Activated CD4-positive, alpha-beta T cell treated with anti-CD3 and anti-CD28 coated beads, Interleukin-2, amount 50 U/mL, for 48 hours (primary cell): Measurements from ENCODE around the gene OSBPL10.
"Not testable (repeated sequence)": the region's sequence is repeated elsewhere in the genome, so short reads cannot be mapped to it uniquely, and the experiment has no call there.

ENCODE experiments used
- DNase-seq, 2 experiments: peaks; one replicate each; pipeline ENCODE4 v3.0.0-alpha.2; 2020

OSBPL10 gene

DNA sequence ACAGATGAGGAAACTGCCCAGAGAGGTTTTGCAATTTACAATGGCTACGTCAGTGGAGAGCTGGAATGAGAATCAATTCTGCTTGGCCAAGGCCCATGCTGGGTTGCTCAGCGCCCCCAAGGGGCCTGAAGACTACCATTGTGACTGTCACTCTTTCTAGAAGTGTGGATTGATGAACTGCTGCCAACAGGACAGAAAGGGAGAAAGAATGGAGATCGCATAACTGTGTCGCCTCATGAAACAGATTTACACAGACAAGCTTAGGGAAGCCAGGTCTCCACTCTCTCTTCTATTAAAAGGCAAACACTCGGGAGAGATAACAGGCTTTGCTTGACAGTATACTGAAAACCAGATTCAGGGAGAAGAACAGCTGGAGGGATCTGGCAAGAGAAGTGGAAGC, 288.3 kb downstream of the OSBPL10 start:
- DNase-seq: no peak

- DNase-seq: no peak
Measured at GRCh38 chr3:31690771-31691170, 290.3 kb downstream of the OSBPL10 start.

DNA sequence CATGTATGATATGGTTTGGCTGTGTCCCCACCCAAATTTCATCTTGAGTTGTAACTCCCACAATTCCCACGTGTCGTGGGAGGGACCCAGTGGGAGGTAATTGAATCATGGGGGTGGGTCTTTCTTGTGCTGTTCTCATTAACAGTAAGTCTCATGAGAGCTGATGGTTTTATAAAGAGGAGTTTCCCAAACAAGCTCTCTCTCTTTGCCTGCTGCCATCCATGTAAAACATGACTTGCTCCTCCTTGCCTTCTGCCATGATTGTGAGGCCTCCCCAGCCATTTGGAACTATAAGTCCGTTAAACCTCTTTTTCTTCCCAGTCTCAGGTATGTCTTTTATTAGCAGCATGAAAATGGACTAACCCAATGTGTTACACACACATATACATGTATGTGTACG, 291.5 kb downstream of the OSBPL10 start:
- DNase-seq: not testable (repeated sequence)

DNA sequence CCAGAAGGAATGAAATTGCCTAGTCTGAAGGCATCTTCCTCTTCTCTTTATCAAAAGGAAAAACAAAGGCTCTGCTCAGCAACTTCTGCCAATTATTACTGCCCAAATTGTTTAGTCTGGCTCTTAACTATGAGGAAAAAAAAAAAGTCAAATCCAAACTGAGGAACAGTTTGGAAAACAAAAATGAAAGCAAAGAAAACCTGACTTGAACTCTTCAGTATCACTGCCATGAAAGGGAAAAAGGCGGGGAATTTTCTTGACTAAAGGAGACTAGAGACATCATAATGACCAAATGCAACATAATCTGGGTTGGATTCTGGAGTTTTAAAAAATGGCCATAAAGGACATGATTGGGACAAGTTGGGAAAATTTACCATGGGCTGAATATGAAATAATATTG, 292.1 kb downstream of the OSBPL10 start:
- DNase-seq: no peak

DNA sequence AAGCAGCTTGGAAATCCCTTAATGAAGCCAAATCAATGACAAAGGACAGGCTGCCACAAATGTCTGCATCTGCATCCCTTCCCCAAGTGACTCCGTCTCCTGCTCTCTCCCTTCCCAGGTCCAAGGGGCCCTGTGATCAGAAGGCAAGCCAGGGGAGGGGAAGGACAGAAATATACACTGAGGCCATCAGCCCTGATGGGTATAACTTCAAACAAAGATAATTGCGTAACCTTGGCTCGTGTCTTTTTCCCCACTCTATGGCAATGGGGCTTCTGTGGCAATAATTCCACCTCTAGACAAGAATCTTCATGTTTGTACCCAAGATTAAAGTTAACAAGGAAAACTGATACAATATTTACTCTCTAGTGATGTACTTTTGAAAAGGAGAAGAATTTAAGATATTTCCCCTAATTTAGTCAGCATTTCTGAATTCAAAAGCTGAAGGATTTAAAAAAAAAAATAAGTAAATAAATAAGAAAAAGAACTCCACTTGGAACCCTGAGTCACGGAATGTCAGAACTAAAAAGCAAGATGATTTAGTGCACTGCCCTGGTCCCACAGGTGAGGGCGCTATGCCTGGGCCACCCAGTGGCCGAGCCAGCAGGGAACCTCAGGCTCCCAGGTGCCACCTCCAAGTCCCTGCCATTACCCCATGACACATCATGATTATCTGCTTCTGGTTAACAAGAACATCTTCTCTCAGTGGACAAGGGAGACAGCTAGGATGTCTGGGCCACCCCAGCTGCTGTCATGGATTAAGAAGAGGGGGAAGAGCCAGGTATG, 293.9 kb downstream of the OSBPL10 start:
- no peak for DNase-seq

- no peak for DNase-seq
Measured at GRCh38 chr3:31680072-31680870, 300.8 kb downstream of the OSBPL10 start.

DNA sequence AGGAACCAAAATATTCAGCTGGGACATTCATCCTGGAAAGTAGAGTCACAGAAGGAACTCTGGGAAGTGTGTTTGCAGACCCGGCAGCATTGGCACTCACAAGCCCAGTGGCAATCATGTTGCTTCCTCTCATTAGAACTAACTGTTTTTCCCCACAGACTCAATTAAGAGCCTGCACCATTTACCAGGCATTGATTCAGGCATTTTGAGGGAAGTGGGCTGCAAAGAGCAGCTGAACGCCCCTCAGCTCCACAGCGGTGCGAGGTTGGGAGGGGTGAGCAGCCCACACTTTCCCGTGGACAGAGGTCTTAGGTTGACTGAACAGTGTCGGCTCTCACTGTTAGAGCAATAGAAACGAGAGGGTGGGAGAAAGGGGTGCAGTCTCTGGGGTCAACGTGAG, 304.5 kb downstream of the OSBPL10 start:
- DNase-seq: no peak

DNA sequence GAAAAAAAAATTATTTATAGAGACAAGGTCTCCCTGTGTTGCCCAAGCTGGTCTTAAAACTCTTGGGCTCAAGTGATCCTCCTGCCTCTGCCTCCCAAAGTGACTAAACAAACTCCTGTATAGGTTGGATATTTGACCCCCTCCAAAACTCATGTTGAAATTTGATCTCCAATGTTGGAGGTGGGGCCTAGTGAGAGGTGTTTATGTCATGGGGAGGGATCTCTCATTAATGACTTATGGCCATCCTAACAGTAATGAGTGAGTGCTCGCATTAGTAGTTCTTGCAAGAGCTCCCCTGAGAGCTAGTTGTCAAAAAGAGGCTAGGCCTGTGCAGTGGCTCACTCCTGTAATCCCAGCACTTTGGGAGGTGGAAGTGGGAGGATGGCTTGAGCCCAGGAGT, 307.1 kb downstream of the OSBPL10 start:
- no peak for DNase-seq

- DNase-seq: no peak
Measured at GRCh38 chr3:31671976-31672375, 309.1 kb downstream of the OSBPL10 start.

GRCh38 chr3:31671451-31671850, 309.6 kb downstream of the OSBPL10 start:
- DNase-seq: no peak

DNA sequence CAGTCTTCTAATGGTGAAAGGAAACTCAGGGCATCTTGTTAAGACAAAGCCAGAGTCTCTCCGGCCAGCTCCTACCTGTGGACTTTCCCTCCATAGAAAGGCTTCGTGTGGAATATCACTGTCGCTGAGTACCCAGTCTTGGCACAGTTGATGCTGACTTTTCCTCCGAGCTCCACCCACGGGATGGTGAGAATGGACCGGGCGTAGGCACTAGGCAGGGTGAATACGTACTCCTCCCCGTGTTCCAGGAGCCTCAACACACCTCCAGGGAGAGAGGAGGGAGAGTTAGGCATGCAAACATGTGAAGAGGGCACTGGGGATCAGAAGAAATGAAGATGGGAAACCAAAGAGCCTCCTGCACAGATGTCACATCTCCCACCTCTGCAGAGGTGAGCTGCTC, 310.3 kb downstream of the OSBPL10 start:
- DNase-seq: no peak

DNA sequence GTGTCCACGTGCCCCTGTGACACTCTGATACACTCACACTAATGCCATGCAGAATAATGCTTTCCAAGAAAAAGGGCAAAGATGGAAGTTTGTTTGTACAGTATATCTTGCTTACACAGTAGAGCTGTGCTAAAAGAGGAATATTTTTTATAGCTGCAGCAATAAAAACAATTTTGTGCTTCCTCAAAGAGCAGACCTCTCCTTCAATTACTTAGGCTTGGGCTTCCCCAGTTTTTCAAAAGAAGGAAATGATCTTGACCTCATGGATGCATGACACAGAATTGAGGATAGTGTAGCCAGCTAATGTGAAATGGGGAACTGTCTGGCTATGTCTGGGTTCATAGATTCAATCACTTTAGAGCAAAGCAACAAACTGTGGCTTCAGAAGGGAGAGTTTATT, 310.9 kb downstream of the OSBPL10 start:
- no peak for DNase-seq

GRCh38 chr3:31668242-31668641, 312.8 kb downstream of the OSBPL10 start:
- no peak for DNase-seq

DNA sequence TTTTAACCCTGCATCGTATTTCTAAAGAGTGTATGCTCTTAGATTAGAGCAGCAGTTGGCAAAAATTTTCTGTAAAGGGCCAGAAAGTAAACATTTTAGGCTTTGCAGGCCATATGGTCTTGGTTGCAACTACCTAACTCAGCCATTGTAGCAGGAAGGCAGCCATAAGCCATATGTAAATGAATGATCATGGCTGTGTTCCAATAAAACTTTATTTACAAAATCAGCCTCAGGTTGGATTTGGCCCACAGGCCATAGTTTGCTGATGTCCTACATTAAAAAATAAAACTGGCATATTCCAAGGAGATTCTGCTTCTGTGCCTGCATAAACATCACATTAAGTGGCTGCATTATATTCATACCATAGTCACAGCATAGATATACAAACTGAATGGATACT, 313.5 kb downstream of the OSBPL10 start:
- no peak for DNase-seq

DNA sequence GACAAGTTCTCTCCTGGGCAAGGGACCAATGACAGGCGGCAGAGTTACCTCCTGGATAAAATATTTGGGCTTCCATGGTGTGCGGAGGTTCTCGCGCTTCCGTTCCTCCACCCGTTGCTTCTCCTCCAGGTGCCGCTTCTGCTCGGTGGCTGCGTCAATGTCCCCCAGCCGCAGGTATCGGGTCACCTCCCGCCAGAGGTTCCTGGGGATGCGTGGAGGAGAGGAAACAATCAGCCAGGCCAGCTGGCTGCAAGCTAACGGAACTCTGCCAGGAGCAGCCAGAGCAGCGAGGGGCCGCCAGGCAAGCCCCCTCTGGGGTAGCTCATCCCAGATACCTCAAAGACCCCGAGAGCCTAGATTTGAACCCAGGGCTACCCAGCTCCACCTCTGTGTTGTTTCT, 317.0 kb downstream of the OSBPL10 start:
- DNase-seq: no peak

DNA sequence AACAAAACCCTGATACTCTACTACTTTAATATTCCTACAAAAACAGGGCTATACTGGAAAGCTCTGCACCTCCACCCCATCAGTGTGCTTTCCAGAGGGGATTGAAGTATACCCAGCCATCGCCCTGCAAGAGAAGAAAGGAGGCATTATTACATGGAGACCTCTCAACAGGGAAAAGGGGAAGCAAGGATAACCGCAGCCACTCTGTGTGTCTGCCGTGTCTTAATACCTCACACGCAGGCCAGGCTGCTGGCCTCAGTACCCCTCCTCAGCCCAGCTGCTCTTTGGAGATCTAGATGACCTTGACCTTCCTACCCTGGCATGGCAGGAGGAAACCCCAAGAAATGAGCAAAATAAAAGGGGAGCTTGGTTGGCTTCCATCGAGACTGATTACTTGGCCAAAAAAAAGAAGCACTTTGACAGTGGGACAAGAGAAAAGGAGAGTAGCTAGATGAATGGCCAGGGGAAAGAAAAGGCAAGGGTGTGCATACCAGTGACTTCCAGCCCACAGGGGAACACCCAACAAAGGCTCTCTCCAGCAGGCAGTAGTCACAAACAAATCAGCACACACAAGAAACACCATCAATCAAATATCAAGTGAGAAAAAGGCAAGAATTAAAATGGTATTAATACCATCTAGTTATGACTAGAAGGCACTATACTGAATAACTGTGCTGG, 318.9 kb downstream of the OSBPL10 start:
- no peak for DNase-seq

- DNase-seq: no peak
Measured at GRCh38 chr3:31661286-31661685, 319.8 kb downstream of the OSBPL10 start.

GRCh38 chr3:31659246-31659645, 321.8 kb downstream of the OSBPL10 start:
- DNase-seq: no peak

DNA sequence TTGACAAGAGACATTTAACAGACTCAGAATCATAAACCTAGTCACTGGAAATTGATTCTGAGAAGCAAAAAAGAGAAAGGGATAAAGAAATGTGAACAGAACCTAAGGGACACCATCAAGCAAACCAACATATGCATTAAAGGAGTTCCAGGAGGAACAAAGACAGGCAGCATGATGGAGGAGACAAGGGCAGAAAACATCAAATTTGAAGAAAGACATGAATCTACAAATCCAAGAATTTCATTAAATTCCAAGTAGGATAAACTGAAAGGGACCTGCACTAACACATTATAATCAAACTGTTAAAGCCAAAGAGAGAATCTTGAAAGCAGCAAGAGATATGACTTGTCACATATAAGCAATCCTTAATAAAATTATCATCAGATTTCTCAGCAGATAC, 326.1 kb downstream of the OSBPL10 start:
- no peak for DNase-seq

- no peak for DNase-seq
Measured at GRCh38 chr3:31653464-31653863, 327.6 kb downstream of the OSBPL10 start.

GRCh38 chr3:31652296-31652695, 328.8 kb downstream of the OSBPL10 start:
- no peak for DNase-seq

GRCh38 chr3:31648286-31648968, 332.6 kb downstream of the OSBPL10 start:
- DNase-seq: no peak

- DNase-seq: no peak
Measured at GRCh38 chr3:31645256-31645655, 335.8 kb downstream of the OSBPL10 start.
